HS-5 (cell line): ENCODE measurements around the gene C10orf105.
A peak's percentile ranks its signal among the peaks of the same experiment; 100 is the strongest.

ENCODE experiments used
- DNase-seq: peaks from one replicate; pipeline ENCODE4 v3.0.0-alpha.2; 2012; ENCODE audit warnings: low read depth

C10orf105 gene

GRCh38 chr10:71719464-71720201 is at the start of gene C10orf105:
Gene C10orf105 (minus strand): TSS chr10:71719778. CDS start chr10:71716337, 3,441 bp downstream.
- no peak for DNase-seq

GRCh38 chr10:71767420-71768035 is 48.0 kb upstream of the C10orf105 start:
- DNase-seq, result no peak

- peak; percentile 93 for DNase-seq
These were observed 47.3 kb upstream of the C10orf105 start for GRCh38 chr10:71766717-71767419.

- DNase-seq, result no peak
These were observed 46.5 kb upstream of the C10orf105 start for GRCh38 chr10:71765906-71766716.

- no peak for DNase-seq
These were observed 45.8 kb upstream of the C10orf105 start for GRCh38 chr10:71765176-71765904.

- DNase-seq, result no peak
These were observed 44.0 kb upstream of the C10orf105 start for GRCh38 chr10:71763352-71764127.

GRCh38 chr10:71762324-71762723 is 42.7 kb upstream of the C10orf105 start:
- no peak for DNase-seq

- no peak for DNase-seq
These were observed 42.0 kb upstream of the C10orf105 start for GRCh38 chr10:71761541-71762113.

GRCh38 chr10:71761105-71761511 is 41.5 kb upstream of the C10orf105 start:
- DNase-seq, result no peak

GRCh38 chr10:71757399-71757922 is 37.9 kb upstream of the C10orf105 start:
- no peak for DNase-seq

GRCh38 chr10:71756311-71757191 is 37.0 kb upstream of the C10orf105 start:
- DNase-seq, result no peak

- no peak for DNase-seq
These were observed 35.8 kb upstream of the C10orf105 start for GRCh38 chr10:71755179-71755879.

GRCh38 chr10:71754562-71754961 is 35.0 kb upstream of the C10orf105 start:
- DNase-seq, result no peak

- DNase-seq, result no peak
These were observed 34.5 kb upstream of the C10orf105 start for GRCh38 chr10:71753960-71754505.

GRCh38 chr10:71753091-71753959 is 33.7 kb upstream of the C10orf105 start:
- no peak for DNase-seq

GRCh38 chr10:71752391-71753090 is 33.0 kb upstream of the C10orf105 start:
- no peak for DNase-seq
